ENCODE results near the gene USP6.

DNA sequence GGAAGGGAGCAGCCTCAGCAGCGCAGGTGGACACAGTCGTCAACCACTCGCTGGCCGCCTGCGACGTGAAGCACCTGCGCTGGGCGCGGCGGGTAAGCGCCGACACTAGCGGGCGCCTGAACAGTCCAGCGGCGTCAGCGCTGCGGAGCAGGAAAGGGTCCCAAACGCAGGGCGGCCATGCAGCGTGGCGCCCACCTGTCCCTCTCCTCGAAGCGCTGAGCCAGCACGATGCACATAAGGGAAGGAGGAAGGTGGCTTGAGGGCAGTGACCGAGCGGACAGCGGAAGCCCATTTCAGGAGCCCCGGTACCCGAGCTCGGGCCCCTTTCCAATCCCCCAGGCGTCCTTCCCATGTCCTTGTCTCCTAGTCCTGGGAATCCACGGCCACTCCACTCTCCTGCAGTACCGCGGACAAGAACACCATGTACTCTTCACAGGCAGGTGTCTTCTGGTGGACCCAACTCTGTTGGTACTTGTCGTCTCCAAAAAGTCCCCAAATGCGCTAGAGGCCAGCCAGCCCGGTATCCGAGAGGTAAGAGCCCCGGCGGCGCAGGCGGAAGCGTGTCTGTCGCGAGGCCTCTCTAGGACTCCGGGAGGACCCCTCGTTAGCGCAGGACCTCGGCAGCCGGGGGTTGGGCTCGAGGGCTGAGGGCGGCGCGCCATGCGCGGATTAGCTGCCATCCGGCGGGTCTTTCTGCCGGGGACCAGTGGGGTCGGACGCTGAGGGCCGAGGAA is 18.6 kb upstream of the USP6 start:
- TF ChIP-seq, protein P1, sequence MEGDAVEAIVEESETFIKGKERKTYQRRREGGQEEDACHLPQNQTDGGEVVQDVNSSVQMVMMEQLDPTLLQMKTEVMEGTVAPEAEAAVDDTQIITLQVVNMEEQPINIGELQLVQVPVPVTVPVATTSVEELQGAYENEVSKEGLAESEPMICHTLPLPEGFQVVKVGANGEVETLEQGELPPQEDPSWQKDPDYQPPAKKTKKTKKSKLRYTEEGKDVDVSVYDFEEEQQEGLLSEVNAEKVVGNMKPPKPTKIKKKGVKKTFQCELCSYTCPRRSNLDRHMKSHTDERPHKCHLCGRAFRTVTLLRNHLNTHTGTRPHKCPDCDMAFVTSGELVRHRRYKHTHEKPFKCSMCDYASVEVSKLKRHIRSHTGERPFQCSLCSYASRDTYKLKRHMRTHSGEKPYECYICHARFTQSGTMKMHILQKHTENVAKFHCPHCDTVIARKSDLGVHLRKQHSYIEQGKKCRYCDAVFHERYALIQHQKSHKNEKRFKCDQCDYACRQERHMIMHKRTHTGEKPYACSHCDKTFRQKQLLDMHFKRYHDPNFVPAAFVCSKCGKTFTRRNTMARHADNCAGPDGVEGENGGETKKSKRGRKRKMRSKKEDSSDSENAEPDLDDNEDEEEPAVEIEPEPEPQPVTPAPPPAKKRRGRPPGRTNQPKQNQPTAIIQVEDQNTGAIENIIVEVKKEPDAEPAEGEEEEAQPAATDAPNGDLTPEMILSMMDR (IDR thresholded peaks at IDR 0.05), result no peak
- TF ChIP-seq POLR2A (IDR thresholded peaks at IDR 0.05) (no peak), POLR2AphosphoS5 (IDR thresholded peaks at IDR 0.05; ENCODE audit: insufficient read depth in 1 of 2, low read depth in 1 of 2) (peak in 1 of 2 donors; percentile 49)
